H1 (cell line): Measurements from ENCODE around the gene SGCD. TPM values are rescaled to one million over a fixed set of nuclear protein-coding genes. Genes with fewer than 3 reads are reported as not detected.

Experiments used
- CTCF ChIA-PET: fragments of 300-600 bp; sonication (Branson Sonifier 250); formaldehyde crosslinking; loops from one replicate; lab custom pipeline; 2021; ENCODE audit not compliant: partially characterized antibody; lab: Charles Lee
- POLR2A ChIA-PET: fragments of 300-600 bp; sonication (Branson Sonifier 250); formaldehyde crosslinking; loops from one replicate; lab custom pipeline; 2021; ENCODE audit warnings: inconsistent platforms; ENCODE audit not compliant: partially characterized antibody; lab: Charles Lee
- DNase-seq, 2 experiments: peaks; one replicate each; pipeline versions ENCODE4 v3.0.0 to v3.0.0-alpha.2; 2010 to 2022; ENCODE audit warnings: low spot score in 2 of 2, low read depth in 1 of 2, mixed read lengths in 1 of 2
- FAIRE-seq: peaks from 2 replicates; lab custom pipeline; 2011; peaks lifted over from hg19 to GRCh38; lab: Jason Lieb, UNC
- H2AFZ ChIP-seq: 2 replicates; pipeline ENCODE4 v1.8.1; 2012; ENCODE audit warnings: low read length, inconsistent platforms
- H2AK5ac ChIP-seq: 2 replicates; pipeline ENCODE4 v1.6.1; 2013; ENCODE audit warnings: low read depth, low read length
- H2BK120ac ChIP-seq: replicated peaks from 2 replicates; pipeline ENCODE3; 2013; ENCODE audit warnings: low read depth, low read length, inconsistent platforms
- H2BK12ac ChIP-seq: 2 replicates; pipeline ENCODE4 v1.6.1; 2013; ENCODE audit warnings: low read depth, low read length
- H2BK15ac ChIP-seq: 2 replicates; pipeline ENCODE4 v1.6.1; 2013; ENCODE audit warnings: low read length
- H2BK20ac ChIP-seq: 2 replicates; pipeline ENCODE4 v1.6.1; 2013; ENCODE audit warnings: low read length
- H2BK5ac ChIP-seq: 2 replicates; pipeline ENCODE4 v1.6.1; 2013; ENCODE audit warnings: low read depth, low read length
- H3K14ac ChIP-seq: 2 replicates; pipeline ENCODE4 v1.6.1; 2013; ENCODE audit warnings: inconsistent platforms; ENCODE audit not compliant: insufficient read length
- H3K18ac ChIP-seq: 2 replicates; pipeline ENCODE4 v1.6.1; 2013; ENCODE audit warnings: low read length; ENCODE audit errors: extremely low read depth
- H3K23ac ChIP-seq: 2 replicates; pipeline ENCODE4 v1.6.1; 2013; ENCODE audit warnings: inconsistent platforms; ENCODE audit not compliant: insufficient read length
- H3K23me2 ChIP-seq: 2 replicates; pipeline ENCODE4 v1.6.1; 2013; ENCODE audit warnings: low read depth, low read length
- H3K27ac ChIP-seq: 2 replicates; pipeline ENCODE4 v1.6.1; 2011; ENCODE audit warnings: low read depth, low read length, inconsistent platforms
- H3K27me3 ChIP-seq, 4 experiments: replicated peaks in 1 of 4; 1 replicate in 1 of 4; 2 replicates in 3 of 4; pipeline versions ENCODE4 v1.6.1 to v1.8.1; 2011 to 2013; ENCODE audit warnings: low read length in 3 of 4, mild to moderate bottlenecking in 3 of 4, inconsistent platforms in 2 of 4, mixed read lengths in 2 of 4, moderate library complexity in 1 of 4; ENCODE audit not compliant: control insufficient read depth in 3 of 4, insufficient read depth in 3 of 4; ENCODE audit errors: extremely low read depth in 1 of 4
- H3K36me3 ChIP-seq, 4 experiments: 2 replicates each; pipeline versions ENCODE4 v1.6.1 to v1.8.1; 2011 to 2013; ENCODE audit warnings: mild to moderate bottlenecking in 4 of 4, low read length in 3 of 4, moderate library complexity in 2 of 4, control low read depth in 1 of 4, inconsistent platforms in 1 of 4; ENCODE audit not compliant: insufficient read depth in 4 of 4, control insufficient read depth in 2 of 4
- H3K4ac ChIP-seq: replicated peaks from 2 replicates; pipeline ENCODE3; 2013; ENCODE audit warnings: low read length, low read depth, mixed read lengths, inconsistent platforms; ENCODE audit not compliant: insufficient read length
- H3K4me1 ChIP-seq, 4 experiments: replicated peaks in 1 of 4; 1 replicate in 1 of 4; 2 replicates in 3 of 4; pipeline versions ENCODE4 v1.6.1 to v1.8.1; 2011 to 2013; ENCODE audit warnings: low read length in 3 of 4, inconsistent platforms in 2 of 4, mixed read lengths in 1 of 4; ENCODE audit not compliant: insufficient read depth in 4 of 4, control insufficient read depth in 3 of 4
- H3K4me2 ChIP-seq, 2 experiments: 2 replicates each; pipeline versions ENCODE4 v1.6.1 to v1.8.1; 2011 to 2013; ENCODE audit warnings: low read depth in 2 of 2, low read length in 2 of 2, control low read depth in 1 of 2, inconsistent platforms in 1 of 2, mild to moderate bottlenecking in 1 of 2; ENCODE audit not compliant: insufficient read depth in 1 of 2
- H3K4me3 ChIP-seq, 4 experiments: fragments of 200-600, 300-600 bp in 1 of 4; sonication (generic), shearing (Covaris generic), sonication (Bioruptor Twin) in 1 of 4; 2 replicates each; pipeline versions ENCODE4 v1.5.1 to v1.8.1; 2011 to 2016; ENCODE audit warnings: low read length in 4 of 4, low read depth in 3 of 4, control low read depth in 2 of 4, inconsistent platforms in 2 of 4, mild to moderate bottlenecking in 2 of 4, mixed read lengths in 1 of 4, moderate library complexity in 1 of 4; ENCODE audit not compliant: insufficient read depth in 2 of 4; ENCODE audit errors: extremely low read depth in 1 of 4
- H3K56ac ChIP-seq: replicated peaks from 2 replicates; pipeline ENCODE3; 2013; ENCODE audit warnings: low read depth, mild to moderate bottlenecking, mixed read lengths, low read length, inconsistent platforms; ENCODE audit not compliant: insufficient read length
- H3K79me1 ChIP-seq: 2 replicates; pipeline ENCODE4 v1.6.1; 2013; ENCODE audit warnings: low read depth, low read length, control low read depth
- H3K79me2 ChIP-seq, 2 experiments: 2 replicates each; pipeline versions ENCODE4 v1.6.1 to v1.8.1; 2012 to 2013; ENCODE audit warnings: low read length in 2 of 2, mild to moderate bottlenecking in 2 of 2, inconsistent platforms in 1 of 2; ENCODE audit not compliant: insufficient read depth in 2 of 2, control insufficient read depth in 1 of 2
- H3K9ac ChIP-seq, 4 experiments: replicated peaks in 1 of 4; 1 replicate in 1 of 4; 2 replicates in 3 of 4; pipeline versions ENCODE4 v1.6.1 to v1.8.1; 2011 to 2013; ENCODE audit warnings: low read depth in 3 of 4, low read length in 3 of 4, control low read depth in 2 of 4, mild to moderate bottlenecking in 2 of 4, moderate library complexity in 2 of 4, inconsistent platforms in 1 of 4; ENCODE audit errors: extremely low read depth in 1 of 4
- H3K9me3 ChIP-seq, 2 experiments: 2 replicates each; pipeline versions ENCODE4 v1.6.1 to v1.8.1; 2012 to 2013; ENCODE audit warnings: mild to moderate bottlenecking in 2 of 2, moderate library complexity in 2 of 2, control low read depth in 1 of 2, inconsistent platforms in 1 of 2, low read depth in 1 of 2, low read length in 1 of 2, mixed read lengths in 1 of 2; ENCODE audit not compliant: insufficient read depth in 2 of 2
- H4K20me1 ChIP-seq, 2 experiments: replicated peaks in 1 of 2; 2 replicates each; pipeline versions ENCODE3 to v1.8.1; 2011 to 2013; ENCODE audit warnings: inconsistent platforms in 2 of 2, low read length in 2 of 2, mild to moderate bottlenecking in 1 of 2; ENCODE audit not compliant: insufficient read depth in 2 of 2, control insufficient read depth in 1 of 2
- H4K5ac ChIP-seq: 2 replicates; pipeline ENCODE4 v1.6.1; 2013; ENCODE audit warnings: low read length, low read depth, mixed read lengths, inconsistent platforms; ENCODE audit not compliant: insufficient read length
- H4K8ac ChIP-seq: 2 replicates; pipeline ENCODE4 v1.8.0; 2013; ENCODE audit warnings: mild to moderate bottlenecking, moderate library complexity, low read length, inconsistent platforms; ENCODE audit not compliant: insufficient read depth; ENCODE audit errors: extremely low read depth
- H4K91ac ChIP-seq: replicated peaks from 2 replicates; pipeline ENCODE3; 2013; ENCODE audit warnings: low read length, mixed read lengths, inconsistent platforms; ENCODE audit not compliant: insufficient read length
- BCL11A ChIP-seq, 2 experiments: IDR thresholded peaks; one replicate each; pipeline ENCODE4 v1.6.1; 2011; ENCODE audit warnings: low read depth in 2 of 2, low read length in 2 of 2, mild to moderate bottlenecking in 2 of 2
- KDM1A ChIP-seq: fragments of 200-600, 300-600 bp; sonication (generic); IDR thresholded peaks from 2 replicates; pipeline ENCODE4 v1.7.1; 2016; ENCODE audit warnings: mild to moderate bottlenecking, low read length, borderline replicate concordance
- NANOG ChIP-seq: IDR thresholded peaks from 2 replicates; pipeline ENCODE4 v1.6.1; 2011; ENCODE audit warnings: low read length, low read depth, mild to moderate bottlenecking, inconsistent platforms; ENCODE audit not compliant: insufficient read depth, poor library complexity, severe bottlenecking
- WGBS, 2 experiments: shearing (Covaris generic) in 1 of 2; methylation state at CpG; one replicate each; pipeline versions ENCODE4 v1.1.6 to v1.1.7; 2013 to 2015; ENCODE audit warnings: low lambda C conversion rate in 2 of 2, mixed read lengths in 2 of 2, inconsistent platforms in 1 of 2, low coverage in 1 of 2, missing lambda C conversion rate in 1 of 2; ENCODE audit not compliant: insufficient replicate concordance in 2 of 2, insufficient coverage in 1 of 2, insufficient read length in 1 of 2; ENCODE audit errors: extremely low coverage in 1 of 2, missing lambda C conversion rate in 1 of 2; 5-methylcytosine and 5-hydroxymethylcytosine counted together
- polyA plus RNA-seq, 7 experiments: library from polyadenylated mRNA; depleted of rRNA in 3 of 7; stranded (reverse) in 5 of 7; unstranded in 2 of 7; fragments of >200 nt in 5 of 7; fragments of 200-250 nt in 2 of 7; gene quantifications; 1 replicate in 5 of 7; 2 replicates in 1 of 7; 4 replicates in 1 of 7; pipeline versions ENCODE4 v1.2.1 to v1.2.3, GENCODE V29; 2011 to 2013; ENCODE audit warnings: missing spikeins in 2 of 7, mixed read lengths in 2 of 7
- total RNA-seq: library from RNA; stranded (reverse); fragmentation: NEBNext Ultra II Directional; extraction: Animal tissue kit (Norgen Biotek cat#: 25700); gene quantifications from 2 replicates; pipeline ENCODE4 v1.2.1, GENCODE V29; 2021

Gene SGCD
- total and polyA plus RNA-seq, 2 of the 8 experiments (the other 6 are each of a cell fraction or from before 2014, with no cell fraction given) = 0.04 to 0.08 TPM

GRCh38 chr5:156414391-156414790 is 87.4 kb downstream of the SGCD start:
- Histone ChIP-seq H2AK5ac (no peak overlapping the region), H3K4me2 (no peak overlapping the region), H3K56ac (no peak overlapping the region), H2BK5ac (no peak overlapping the region), H3K14ac (no peak overlapping the region), H3K27me3 (no peaks in the 10 kb centered on the region), H3K18ac (no peak overlapping the region), H2BK15ac (no peak overlapping the region), H3K23ac (no peak overlapping the region), H3K4ac (no peak overlapping the region), H2BK12ac (no peak overlapping the region), H3K27ac (no peak overlapping the region), H3K79me1 (no peaks in the 10 kb centered on the region), H3K4me3 (no peak overlapping the region), H3K4me1 (no peaks in the 10 kb centered on the region), H2BK120ac (no peak overlapping the region), H4K8ac (no peak overlapping the region), H4K5ac (no peak overlapping the region), H4K20me1 (no peaks in the 10 kb centered on the region), H2AFZ (no peak overlapping the region), H3K36me3 (peaks cover 0 to 3% (median 0%) of the 10 kb centered on the region in 4 experiments; a peak in 1 of 8 replicates), H2BK20ac (no peak overlapping the region), H3K79me2 (no peaks in the 10 kb centered on the region), H3K9me3 (no peaks in the 10 kb centered on the region), H4K91ac (no peak overlapping the region), H3K23me2 (no peaks in the 10 kb centered on the region), H3K9ac (no peak overlapping the region)
- POLR2A ChIA-PET = no interaction called here
- DNase-seq (no peak), FAIRE-seq (no peak)
- no peak for TF ChIP-seq BCL11A (IDR thresholded peaks at IDR 0.05; ENCODE audit: low read depth in 2 of 2, low read length in 2 of 2)
- TF ChIP-seq NANOG = no peak
- no peak for TF ChIP-seq KDM1A
- CTCF ChIA-PET = no interaction called here
- 93% methylated on average over 2 of the region's 2 CpGs; no CpG with 5 or more reads in 1 of the 2 experiments for WGBS, 2 experiments
